Adrenal gland (tissue), 5 donors: Measurements from ENCODE around the gene AGO3.

Source experiments
- CTCF ChIP-seq, 6 experiments: fragments of 450-650 bp in 4 of 6; fragments of 200-600 bp in 2 of 6; sonication (generic) in 1 of 6; IDR thresholded peaks; 1 replicate in 5 of 6; 2 replicates in 1 of 6; pipeline versions ENCODE4 v1.5.1 to v1.8.0; 2016 to 2021; ENCODE audit warnings: antibody characterized with exemption in 6 of 6, mild to moderate bottlenecking in 2 of 6, moderate library complexity in 1 of 6
- POLR2A ChIP-seq, 2 donors: fragments of 450-650 bp; IDR thresholded peaks; one replicate each; pipeline ENCODE4 v1.6.1; 2017; ENCODE audit warnings: antibody characterized with exemption in 2 of 2, mild to moderate bottlenecking in 2 of 2, moderate library complexity in 1 of 2
- donor health status: DM: no; HTN: no; CAD: no.

GRCh38 chr1:35935442-35936388 lies 4.8 kb downstream of the AGO3 start:
- TF ChIP-seq CTCF (IDR thresholded peaks at IDR 0.05) (no peak), POLR2A (IDR thresholded peaks at IDR 0.05) (no peak)
